Type B pancreatic cell (in vitro differentiated cells): Measurements from ENCODE around the gene GGTLC1. TPM values are rescaled to one million over a fixed set of nuclear protein-coding genes. Genes with fewer than 3 reads are reported as not detected.

Experiments
- DNase-seq: peaks from one replicate; pipeline ENCODE4 v3.0.0; 2021; ENCODE audit warnings: mixed read lengths; ENCODE audit not compliant: unreplicated experiment; ENCODE audit errors: extremely low spot score
- H3K27ac Mint-ChIP-seq: 2 replicates; pipeline ENCODE4 v1.8.0; 2021; ENCODE audit warnings: mild to moderate bottlenecking, mixed read lengths
- H3K27me3 Mint-ChIP-seq: 2 replicates; pipeline ENCODE4 v1.8.0; 2021; ENCODE audit warnings: mixed read lengths
- H3K36me3 Mint-ChIP-seq: 2 replicates; pipeline ENCODE4 v1.8.0; 2021; ENCODE audit warnings: mixed read lengths
- H3K4me1 Mint-ChIP-seq: one replicate; pipeline ENCODE4 v1.8.0; 2021; ENCODE audit warnings: mixed read lengths; ENCODE audit not compliant: unreplicated experiment
- H3K4me3 Mint-ChIP-seq: 2 replicates; pipeline ENCODE4 v1.8.0; 2021; ENCODE audit warnings: mild to moderate bottlenecking, mixed read lengths
- H3K9me3 Mint-ChIP-seq: 2 replicates; pipeline ENCODE4 v1.8.0; 2021; ENCODE audit warnings: mixed read lengths
- CTCF ChIP-seq: fragments of 200-600 bp; sonication (generic); conservative IDR thresholded peaks from 2 replicates; pipeline ENCODE4 v1.5.0; 2021; ENCODE audit warnings: antibody characterized with exemption, mild to moderate bottlenecking
- total RNA-seq: library from RNA; stranded (reverse); gene quantifications from 2 replicates; pipeline ENCODE4 v1.2.1, GENCODE V29; 2021; ENCODE audit warnings: low replicate concordance

Gene GGTLC1
- total RNA-seq, 1 donor from 2014 or later, result not detected

GRCh38 chr20:23966298-23966697 is 22.3 kb downstream of the GGTLC1 start:
- Mint-ChIP-seq H3K27ac (no peak overlapping the region), H3K36me3 (no peaks in the 10 kb centered on the region), H3K4me1 (no peaks in the 10 kb centered on the region), H3K27me3 (peaks cover 4% of the 10 kb centered on the region), H3K4me3 (no peak overlapping the region), H3K9me3 (peaks cover 8% of the 10 kb centered on the region)
- DNase-seq, result no peak
- TF ChIP-seq CTCF, result no peak

- H3K9me3 Mint-ChIP-seq, result peaks cover 8% of the 10 kb centered on the region
- no peak for TF ChIP-seq CTCF
- H3K36me3 Mint-ChIP-seq, result no peaks in the 10 kb centered on the region
- H3K27ac Mint-ChIP-seq, result no peak overlapping the region
- no peaks in the 10 kb centered on the region for H3K4me1 Mint-ChIP-seq
- H3K27me3 Mint-ChIP-seq, result peaks cover 4% of the 10 kb centered on the region
- no peak overlapping the region for H3K4me3 Mint-ChIP-seq
- no peak for DNase-seq
Observed at GRCh38 chr20:23963941-23964340, 24.6 kb downstream of the GGTLC1 start.

GRCh38 chr20:23962272-23962671 is 26.3 kb downstream of the GGTLC1 start:
- Mint-ChIP-seq H3K27me3 (no peaks in the 10 kb centered on the region), H3K36me3 (no peaks in the 10 kb centered on the region), H3K4me1 (no peaks in the 10 kb centered on the region), H3K27ac (no peak overlapping the region), H3K9me3 (peaks cover 8% of the 10 kb centered on the region), H3K4me3 (no peak overlapping the region)
- no peak for DNase-seq
- no peak for TF ChIP-seq CTCF

- H3K4me1 Mint-ChIP-seq, result no peaks in the 10 kb centered on the region
- no peaks in the 10 kb centered on the region for H3K27me3 Mint-ChIP-seq
- DNase-seq, result no peak
- no peak overlapping the region for H3K4me3 Mint-ChIP-seq
- H3K27ac Mint-ChIP-seq, result no peak overlapping the region
- no peak for TF ChIP-seq CTCF
- peaks cover 8% of the 10 kb centered on the region for H3K9me3 Mint-ChIP-seq
- H3K36me3 Mint-ChIP-seq, result no peaks in the 10 kb centered on the region
Observed at GRCh38 chr20:23959054-23959453, 29.5 kb downstream of the GGTLC1 start.

GRCh38 chr20:23955896-23956295 is 32.7 kb downstream of the GGTLC1 start:
- no peaks in the 10 kb centered on the region for H3K4me1 Mint-ChIP-seq
- no peaks in the 10 kb centered on the region for H3K27me3 Mint-ChIP-seq
- H3K9me3 Mint-ChIP-seq, result no peaks in the 10 kb centered on the region
- no peak overlapping the region for H3K27ac Mint-ChIP-seq
- no peak for DNase-seq
- no peak overlapping the region for H3K4me3 Mint-ChIP-seq
- no peak for TF ChIP-seq CTCF
- no peaks in the 10 kb centered on the region for H3K36me3 Mint-ChIP-seq
